T47D (cell line): ENCODE data around the gene EFNA2.

Experiments used
- DNase-seq, 2 experiments: peaks; one replicate each; pipeline versions ENCODE4 v3.0.0 to v3.0.0-alpha.2; 2011 to 2012; ENCODE audit warnings: low read depth in 1 of 2, low spot score in 1 of 2
- JUND ChIP-seq: IDR thresholded peaks from 2 replicates; pipeline ENCODE4 v1.6.1; 2012; ENCODE audit warnings: low read depth
- in situ Hi-C: cut with HindIII; loops from 2 replicates; pipeline ENCODE4 v1.10.0; 2016; ENCODE audit warnings: low sequenced_read_pairs, low pct_unique_long_range_greater_than_20kb

The EFNA2 gene

DNA sequence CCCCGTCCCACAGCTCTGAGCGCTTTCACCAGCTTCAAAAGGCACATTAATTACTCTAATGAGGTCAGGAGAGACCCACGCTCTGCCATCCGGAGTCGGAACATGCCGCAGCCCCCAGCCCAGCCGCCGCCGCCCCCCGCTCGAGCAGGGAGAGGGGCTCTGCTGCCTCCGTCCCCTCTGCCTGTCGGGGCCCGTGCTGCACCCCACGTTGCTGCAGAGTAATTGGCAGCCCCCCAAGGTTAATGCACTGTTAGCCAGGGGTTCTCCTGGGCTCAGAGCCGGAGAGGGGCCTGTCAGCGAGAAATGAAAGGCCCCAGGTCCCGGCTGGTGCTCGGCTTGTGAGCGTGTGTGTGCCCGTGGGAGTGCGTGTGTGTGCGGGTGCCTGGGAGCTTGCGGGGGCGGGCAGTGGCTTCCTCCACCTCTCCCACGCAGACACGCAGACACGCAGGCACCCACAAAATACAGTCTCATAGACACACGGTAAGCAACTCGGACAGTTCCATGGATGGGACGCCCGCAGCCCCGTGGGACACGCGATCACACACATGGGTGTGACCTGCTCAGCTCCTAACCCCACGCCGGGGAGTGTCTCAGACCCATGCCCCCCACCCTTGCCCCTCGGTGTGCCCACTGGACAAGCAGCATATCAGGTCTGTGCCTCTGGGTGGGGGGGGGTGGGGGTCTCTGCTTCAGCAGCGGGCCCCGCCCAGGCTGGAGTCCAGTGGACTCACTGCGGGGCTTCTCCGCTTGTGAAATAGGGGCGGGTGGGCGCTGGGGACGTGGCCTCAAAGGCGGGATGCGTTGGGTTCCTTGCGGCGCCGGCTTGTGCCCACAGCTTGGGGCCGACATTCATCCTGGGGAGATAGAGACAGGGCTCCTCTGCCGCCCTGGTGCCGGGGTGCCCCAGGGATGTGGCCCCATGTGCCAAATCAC, 4.8 kb upstream of the EFNA2 start:
- TF ChIP-seq JUND, result no peak
- DNase-seq, result no peak
- in situ Hi-C loops, result no loop called here

DNA sequence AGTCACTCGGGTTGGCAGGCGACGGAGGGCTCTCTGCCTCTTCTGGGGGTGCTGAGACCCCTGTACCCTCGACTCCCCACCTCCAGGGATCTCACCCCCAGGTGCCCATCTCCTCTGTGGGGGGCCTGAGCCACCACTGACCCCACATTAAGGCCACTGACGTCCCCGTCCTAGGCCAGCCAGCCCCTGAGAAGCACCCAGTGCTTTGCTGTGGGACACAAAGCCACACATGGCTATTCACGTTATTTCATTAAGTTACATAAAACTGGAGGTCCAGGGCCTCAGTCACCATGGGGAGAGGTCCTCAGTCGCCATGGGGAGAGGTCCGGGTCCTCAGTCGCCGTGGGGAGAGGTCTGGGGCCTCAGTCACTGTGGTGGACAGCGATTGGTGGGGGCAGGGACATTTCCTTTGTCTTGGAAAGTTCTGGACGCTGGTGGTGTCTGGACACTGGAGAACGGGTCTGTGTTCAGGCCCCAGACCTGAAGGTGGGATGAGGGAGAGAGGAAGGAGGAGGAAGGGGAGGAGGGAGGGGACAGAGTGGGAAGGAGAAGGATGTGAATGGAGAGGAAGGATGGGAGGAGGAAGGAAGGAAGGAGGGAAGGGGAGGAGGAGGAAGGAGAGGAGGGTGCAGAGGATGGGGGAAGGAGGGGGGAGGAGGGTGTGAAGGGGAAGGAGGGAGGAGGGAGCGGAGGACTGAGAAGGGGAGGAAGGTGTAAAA, 3.9 kb upstream of the EFNA2 start:
- no peak for TF ChIP-seq JUND
- in situ Hi-C loops, result no loop called here
- no peak for DNase-seq

DNA sequence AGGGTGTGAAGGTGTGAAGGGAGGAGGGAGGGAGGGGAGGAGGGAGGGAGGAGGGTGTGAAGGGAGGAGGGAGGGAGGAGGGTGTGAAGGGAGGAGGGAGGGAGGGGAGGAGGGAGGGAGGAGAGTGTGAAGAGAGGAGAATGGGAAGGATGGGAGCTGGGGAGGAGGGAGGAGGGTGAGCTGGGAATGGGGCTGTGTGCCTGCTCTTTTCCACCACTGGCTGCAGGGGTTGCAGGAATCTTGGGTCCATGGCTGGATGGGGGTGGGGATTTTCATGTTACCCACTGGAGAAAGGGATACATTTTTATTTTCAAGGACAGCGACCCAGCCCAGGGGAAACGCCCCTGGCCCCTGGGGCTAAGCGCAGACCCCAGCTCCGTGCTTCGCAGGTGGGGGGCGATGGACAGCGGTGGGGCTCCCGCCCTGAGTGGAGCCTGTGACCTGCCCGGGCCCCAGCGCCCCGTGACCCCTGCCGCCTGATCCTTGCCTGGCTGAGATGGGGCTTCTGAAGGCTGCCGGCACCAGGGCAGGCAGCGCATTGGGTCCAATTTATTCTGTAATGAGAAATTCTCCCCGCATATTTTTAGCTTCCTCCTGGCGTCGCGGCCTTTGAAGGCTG, 3.0 kb upstream of the EFNA2 start:
- TF ChIP-seq JUND, result no peak
- in situ Hi-C loops, result no loop called here
- no peak for DNase-seq

DNA sequence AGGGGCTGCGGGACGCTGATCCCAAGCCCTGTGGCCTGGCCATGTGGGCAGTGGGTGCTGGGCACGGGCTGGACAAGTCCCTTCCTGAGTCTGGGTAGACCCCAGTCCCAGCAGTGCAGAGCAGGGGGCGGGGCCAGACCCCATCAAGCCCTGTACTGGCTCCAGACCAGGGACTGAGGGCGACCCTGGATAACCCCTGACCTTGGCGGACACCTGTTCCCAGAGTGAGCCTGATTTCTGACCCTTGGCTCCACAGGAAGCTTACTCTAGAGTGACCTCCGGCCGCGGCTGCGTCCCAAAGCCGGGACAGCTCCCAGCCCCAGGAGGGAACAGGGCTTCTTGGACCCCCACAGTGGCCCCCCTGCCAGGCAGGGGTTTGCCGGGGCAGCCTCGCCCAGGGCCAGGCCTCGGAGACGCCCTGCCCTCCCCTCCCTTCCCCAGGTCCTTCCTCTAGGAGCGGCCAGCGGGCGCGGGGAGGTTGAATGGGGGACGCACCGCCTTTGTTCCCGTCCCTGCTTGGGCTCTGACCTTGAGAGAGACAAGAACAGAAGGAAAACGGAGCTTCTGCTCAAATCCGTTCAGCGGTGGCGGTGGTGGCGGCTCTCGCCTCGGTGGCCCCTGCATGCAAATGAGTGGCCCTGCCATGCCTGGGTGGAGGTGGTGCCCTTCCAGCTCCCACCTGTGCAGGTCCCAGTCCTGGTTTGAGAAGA, 2.3 kb upstream of the EFNA2 start:
- DNase-seq, result no peak
- TF ChIP-seq JUND, result no peak
- in situ Hi-C loops, result no loop called here

DNA sequence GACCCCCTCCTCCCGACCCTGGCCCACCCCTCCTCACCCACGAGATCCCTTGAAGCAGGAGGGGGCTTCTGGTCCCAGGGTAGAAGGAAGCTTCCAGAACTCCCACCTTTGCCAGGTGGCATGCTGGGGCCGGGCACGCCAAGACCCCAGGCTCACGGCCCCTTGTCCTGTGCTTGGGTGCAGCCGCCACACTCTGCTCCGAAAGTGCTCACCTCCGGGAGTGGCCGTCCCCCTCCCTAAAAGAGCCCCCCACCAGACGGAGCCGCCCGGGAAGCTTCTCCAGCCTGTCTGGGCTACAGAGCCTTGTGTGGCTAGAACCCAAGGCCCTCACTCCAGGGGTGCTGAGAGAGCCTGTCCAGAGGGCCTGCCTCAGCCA, 1.8 kb upstream of the EFNA2 start:
- no peak for DNase-seq
- in situ Hi-C loops, result no loop called here
- no peak for TF ChIP-seq JUND

DNA sequence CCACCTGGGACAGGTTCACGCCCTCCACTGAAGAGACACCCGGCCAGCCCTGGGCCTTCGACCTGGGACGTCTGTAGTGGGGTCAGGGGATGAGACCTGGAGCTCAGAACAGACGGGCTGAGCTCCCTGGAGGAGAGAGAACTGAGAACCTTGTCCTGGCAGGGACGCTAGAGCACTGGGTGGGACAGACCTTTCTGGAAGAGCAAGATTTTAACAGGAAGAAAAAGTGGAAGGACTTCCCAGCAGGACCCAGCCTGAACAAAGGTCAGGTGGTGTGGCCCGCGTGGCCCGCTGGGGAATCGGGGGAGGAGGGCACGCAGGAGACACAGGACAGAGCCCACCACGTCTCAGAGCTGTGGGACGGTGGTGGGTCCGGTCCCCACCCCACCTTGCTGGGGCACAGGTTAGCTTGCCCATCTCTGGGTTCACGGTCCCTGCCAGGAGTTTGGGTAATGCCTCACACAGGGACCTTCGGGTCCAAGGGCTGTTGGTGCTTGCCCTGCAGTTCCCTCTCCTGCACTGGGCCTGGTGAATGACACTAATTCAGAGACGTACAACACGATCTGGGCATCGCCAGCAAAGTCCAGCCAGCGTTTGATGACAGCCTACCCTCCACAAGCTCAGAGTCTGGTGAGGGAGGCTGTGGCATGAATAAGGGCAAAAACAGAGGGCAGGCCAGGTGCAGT, 1.2 kb upstream of the EFNA2 start:
- in situ Hi-C loops, result no loop called here
- DNase-seq, result no peak
- TF ChIP-seq JUND, result no peak

DNA sequence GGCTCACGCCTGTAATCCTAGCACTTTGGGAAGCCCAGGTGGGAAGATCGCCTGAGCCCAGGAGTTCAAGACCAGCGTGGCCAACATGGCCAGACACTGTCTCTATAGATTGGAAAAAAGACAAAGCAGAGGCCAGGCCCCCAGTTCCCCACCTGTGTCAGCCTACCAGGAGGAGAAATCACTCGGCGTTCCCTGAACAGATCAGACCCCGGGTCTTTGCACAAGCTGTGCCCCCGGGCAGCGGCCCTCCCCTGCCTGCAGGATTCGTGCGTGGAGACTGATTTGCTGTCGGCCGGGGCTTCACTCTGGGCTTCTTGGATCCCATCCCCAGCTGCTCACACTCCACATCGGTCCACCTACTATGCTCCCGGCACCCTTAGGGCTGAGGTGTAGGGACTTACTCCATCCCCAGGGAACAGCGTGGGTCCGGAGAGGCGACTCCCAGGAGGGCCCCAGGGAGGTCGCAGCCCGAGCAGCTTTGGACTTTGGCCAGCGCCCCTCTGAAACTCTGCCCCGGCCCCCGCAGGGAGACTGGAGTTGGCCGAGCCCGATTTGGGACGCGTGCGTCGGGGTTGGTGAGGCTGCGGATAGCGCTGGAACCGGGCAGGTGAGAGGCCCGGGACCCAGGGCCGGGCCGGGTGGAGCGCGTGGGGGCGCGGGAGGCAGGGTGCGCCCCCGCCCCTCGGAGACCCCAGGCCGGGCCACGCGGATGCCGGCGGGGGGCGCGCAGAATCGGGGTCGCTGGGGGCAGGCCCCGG, 515 bp upstream of the EFNA2 start:
- no peak for TF ChIP-seq JUND
- no peak for DNase-seq
- in situ Hi-C loops, result no loop called here

DNA sequence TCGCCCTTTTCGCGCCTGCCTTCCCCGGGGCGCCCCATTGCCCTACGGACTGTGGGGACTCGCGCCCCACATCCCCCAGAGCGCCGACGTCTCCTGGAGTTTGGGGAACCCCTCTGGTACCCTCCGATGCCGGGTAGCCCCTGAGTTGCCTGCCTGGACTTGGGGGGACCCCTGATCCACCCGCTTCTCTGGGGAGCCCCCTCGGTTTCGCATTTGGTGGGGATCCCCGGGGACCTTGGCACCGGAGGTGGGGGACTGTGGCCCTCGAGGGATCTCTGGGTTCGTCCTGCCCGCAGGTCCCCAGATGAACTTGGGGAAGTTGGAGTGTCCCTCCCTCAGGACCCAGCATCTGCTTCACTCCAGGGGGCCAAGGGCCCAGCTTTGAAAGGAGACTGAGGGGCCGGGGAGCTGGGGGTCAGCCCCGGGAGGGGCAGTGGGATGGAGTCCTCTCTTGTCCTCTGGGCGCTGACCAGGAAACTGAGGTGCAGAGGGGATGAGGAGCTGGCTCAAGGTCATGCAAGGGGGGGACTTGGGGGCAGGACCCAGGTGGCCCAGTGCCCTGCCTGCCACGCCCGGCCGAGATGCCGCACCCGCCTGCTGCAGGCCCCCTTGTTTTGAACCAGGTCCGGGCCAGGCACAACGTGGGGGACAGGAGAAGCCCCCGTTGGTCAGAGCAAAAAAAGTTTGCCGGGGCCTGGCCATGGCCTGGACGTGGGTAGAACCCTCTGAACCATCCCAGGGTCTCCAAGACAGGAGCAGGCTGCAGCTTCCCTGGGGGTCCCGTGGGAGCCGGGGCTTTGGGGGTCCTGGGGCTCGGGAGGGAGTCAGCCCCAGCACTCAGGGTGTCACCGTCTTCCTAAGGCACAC, 1.0 kb downstream of the EFNA2 start:
- in situ Hi-C loops, result no loop called here
- TF ChIP-seq JUND, result no peak
- no peak for DNase-seq

DNA sequence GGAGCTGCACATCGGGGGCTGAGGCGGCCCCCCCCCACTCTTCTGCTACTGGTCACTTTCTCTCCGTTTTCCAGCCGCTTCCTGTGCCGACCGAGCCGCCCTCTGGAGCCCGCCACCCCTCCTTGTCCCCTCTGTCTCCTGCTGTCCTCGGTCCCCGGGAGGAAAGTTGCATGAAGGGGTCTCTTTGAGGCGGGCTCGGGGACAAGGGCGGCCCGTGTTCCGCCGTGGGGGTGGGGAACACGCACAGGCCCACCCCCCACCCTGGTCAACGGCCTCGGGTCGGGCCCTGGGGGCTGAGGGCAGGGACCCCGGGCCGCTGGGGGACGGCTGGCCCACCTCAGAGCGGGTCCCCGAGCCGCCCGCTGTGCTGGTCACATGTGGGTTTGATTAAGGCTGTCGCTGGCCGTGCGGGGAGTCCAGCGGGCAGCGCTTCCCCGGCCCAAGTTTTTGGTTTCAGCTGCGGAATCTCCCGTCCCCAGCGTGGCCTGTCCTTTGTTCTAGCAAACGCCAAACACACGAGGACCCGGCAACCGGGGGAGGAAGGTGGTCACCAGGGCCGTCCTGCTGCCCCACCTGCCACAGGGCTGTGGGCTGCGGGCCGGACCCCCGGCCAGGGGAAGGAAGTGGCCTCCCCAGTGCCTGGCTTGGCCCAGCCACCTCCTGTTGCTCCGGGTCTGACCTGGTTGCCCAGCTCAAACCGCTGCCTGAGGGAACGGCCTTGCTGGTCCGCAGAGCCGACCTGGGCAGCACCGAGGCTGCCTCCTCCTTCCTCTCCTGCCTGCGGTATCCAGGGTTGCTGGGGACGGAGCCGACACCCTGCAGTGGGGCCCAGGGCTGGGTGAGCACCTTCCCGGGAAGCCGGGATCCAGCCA, 1.9 kb downstream of the EFNA2 start:
- in situ Hi-C loops, result no loop called here
- no peak for DNase-seq
- no peak for TF ChIP-seq JUND

DNA sequence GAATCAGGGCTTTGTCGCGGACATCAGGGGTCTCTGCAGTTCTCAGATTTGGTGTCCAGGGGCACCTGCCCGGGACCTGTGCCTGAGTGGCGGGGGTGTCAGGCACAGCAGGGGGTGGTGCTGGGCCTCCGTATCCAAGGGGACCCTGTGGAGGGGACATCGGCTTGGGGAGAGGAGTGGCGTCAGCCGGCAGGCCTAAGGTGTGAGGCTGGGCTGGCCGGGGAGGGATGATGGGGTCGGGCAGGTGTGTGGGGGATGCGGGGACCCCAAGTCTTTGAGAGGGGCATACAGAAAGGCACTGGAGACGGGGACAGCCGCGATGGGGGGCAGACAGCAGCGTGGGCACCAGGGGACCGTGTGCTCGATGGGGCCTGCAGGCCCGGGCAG, 2.5 kb downstream of the EFNA2 start:
- no peak for DNase-seq
- TF ChIP-seq JUND, result no peak
- in situ Hi-C loops, result no loop called here
